Measurements from ENCODE around the gene HTRA1.

GRCh38 chr10:122485670-122486069 lies 24.3 kb downstream of the HTRA1 start:
- no peak for TF ChIP-seq CTCF (IDR thresholded peaks at IDR 0.05)
- no peak for TF ChIP-seq POLR2A (IDR thresholded peaks at IDR 0.05)

Data from testis (tissue), 2 donors.